ENCODE data around the gene MYO10.
A peak's percentile ranks its signal among the peaks of the same experiment; 100 is the strongest.
"Not testable (repeated sequence)": the region's sequence is repeated elsewhere in the genome, so short reads cannot be mapped to it uniquely, and the experiment has no call there.

The MYO10 gene

DNA sequence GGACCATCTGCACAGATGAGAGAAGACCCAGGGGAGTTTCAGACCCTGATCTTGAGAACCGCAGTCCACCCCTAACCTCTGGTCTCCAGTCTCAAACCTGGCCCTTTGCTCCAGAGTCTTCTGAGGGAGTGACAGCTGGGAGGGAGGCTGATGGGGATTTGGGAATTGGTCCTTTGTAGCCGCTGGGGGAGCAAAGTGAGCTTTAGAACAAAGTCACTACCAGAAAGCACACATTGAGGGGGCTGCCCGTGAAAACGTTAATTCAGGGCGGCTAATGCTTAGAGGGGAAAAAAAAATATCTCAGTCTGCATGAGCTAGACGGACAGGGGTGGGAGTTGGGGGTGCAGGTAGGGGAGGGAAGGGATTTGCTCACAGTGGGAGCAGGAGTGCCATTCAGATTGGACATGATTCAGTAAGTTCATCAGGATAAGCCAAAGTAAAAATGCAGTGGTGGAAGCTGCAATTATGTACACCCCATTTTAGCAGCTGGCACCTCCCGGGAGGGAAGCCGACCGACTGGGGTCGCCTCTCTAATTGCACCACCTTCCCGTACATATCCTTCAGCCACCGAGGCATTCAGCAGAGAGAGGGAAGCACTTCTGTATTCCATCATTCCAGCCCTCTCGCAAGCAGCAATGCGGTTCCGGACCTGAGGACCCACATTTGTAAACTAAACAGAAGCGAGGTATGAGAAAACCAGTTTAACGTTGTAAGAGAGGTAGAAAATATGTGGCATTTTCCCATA lies 195.8 kb downstream of the MYO10 start:
- DNase-seq (ENCODE audit: low read depth), result no peak

DNA sequence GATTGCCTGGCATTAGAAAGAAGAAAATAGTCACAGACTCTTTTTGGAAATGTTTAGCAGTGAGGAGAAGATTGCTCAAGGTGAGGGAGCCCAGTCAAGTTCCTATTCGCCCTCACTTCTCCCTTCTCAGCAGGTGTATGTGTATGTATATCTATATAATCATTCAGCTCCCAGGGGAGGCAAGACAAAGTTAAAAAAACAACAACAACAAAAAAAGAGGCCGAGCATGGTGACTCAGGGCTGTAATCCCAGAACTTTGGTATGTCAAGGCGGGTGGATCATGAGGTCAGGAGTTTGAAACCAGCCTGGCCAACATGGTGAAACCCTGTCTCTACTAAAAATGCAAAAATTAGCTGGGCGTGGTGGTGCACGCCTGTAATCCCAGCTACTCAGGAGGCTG lies 197.7 kb downstream of the MYO10 start:
- peak; percentile 35 for DNase-seq (ENCODE audit: low read depth)

DNA sequence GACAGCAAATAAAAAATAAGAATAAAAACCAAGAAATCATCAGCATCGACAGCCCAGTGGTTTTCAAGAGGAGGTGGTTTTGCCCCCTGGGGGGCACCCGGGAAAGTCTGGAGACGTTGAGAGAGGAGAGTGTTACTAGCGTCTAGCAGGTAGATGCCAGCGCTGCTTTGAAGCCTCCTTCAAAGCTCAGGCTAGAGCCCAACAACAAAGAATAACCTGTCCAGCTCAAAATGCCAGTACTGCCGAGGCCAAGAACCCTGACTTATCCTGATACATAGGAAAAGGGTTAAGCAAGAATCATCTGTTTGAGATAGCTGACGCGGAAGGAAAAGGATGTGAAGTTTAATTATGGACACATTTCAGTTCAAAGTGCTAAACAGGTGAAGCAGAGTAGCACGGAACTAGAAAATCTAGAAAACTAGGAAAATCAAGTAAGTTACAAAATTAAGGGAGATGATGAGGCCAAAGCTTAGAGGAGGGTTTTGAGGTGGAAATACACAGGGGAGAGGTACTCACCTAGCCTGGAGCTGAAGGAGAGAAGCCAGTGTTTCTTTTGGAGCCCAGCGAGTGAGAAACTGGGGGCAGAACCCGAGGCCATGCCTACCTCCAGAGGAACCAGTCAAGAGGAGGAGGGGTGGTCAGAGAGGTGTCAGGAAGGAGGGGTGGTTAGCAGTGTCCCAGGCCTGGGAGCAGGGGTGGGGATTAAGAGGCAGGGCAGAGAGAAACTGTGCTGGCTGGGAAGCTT lies 198.3 kb downstream of the MYO10 start:
- DNase-seq (ENCODE audit: low read depth), result no peak

DNA sequence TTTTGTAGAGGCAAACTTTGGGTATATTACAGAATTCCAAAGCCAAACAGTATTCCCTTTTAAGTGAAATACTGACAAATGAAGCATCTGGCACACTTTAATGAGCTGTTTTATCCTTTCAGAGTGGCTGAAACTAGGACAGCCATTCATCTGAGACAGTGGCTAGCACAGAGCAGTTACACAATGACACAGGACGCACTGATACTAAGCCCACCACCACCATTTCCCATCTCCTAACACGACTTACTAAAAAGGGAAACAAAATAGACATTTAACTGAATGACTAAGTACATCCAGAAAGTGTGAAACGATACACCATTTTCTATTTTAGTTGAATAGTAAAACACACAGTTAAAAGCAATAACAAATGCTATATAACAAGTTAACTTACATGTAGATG lies 198.9 kb downstream of the MYO10 start:
- no peak for DNase-seq (ENCODE audit: low read depth)

DNA sequence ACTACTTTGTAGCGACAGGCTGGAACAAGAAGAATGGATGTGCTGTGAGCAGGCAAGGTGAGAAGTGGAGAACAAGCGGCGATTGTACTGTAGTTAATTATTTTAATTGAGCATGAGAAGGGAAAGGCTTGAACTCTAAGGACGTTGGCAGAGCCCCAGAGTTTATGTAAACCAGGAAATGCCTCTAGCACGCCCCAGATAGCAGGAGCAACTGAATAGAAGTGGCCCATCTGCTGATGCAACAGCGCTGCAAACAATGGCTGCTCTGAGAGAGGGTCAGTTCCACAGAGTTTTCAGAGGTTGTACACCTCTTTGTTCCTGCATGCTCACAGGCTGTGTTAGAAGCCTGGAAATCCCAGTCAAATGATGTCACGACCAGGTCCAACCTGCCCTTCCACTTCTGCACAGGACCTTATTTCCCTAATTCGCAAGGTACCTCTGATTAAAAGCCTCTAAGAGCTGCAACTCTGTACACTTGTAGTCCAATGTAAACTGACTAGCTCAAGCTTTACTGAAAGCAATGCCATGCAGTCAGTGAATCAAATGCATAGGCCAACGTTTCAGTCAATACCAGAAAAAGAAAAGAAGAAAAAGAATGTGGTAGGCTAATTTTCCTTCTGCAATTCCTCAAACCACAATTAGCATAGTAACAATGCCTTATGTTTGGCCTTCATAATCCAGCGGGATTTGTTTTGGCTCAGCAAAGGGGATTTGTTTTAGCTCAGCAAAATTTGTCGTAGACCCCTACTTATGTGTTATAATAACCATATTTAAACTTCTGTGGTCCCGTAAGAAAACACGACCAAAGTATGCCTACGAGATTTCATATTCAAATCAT lies 199.7 kb downstream of the MYO10 start:
- DNase-seq (ENCODE audit: low read depth), result peak; percentile 27

DNA sequence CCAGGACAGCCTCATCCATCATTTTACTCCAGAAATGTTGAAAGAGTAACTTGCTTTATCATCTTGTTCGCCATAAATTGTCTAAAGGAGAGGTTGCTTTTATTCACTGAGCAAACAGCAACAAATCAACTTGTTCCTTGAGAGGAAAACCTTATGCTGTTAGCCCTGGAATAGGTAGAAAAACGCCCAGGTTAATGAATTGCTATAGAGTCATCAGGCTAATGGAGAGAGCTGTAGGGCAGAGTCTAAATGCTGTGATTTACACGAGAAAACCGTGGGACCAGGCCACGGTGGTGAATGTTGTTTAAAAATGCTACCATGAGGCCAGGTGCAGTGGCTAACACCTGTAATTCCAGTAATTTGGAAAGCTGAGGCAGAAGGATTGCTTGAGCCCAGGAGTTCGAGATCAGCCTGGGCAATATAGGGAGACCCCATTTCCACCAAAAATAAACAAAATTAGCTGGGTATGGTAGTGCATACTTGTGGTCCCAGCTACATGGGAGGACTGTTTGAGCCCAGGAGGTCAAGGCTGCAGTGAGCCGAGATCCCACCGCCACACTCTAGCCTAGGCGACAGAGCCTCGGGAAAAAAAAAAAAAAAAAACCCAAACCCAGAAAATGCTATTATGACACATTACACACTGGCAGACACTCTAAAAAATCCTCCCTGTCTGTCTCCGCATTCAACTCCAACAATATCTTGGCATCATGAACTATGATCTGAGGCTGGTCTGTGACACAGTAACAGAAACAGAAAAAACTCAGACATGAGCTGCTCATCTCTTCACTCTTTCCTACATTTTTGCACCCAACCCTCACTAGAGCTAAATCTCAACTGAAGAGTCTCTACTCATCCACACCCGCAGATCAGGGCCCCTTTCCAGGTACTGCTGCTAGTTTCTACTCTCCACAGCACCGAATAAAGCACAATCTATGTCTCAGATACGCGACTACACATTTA lies 200.7 kb downstream of the MYO10 start:
- no peak for DNase-seq (ENCODE audit: low read depth)

DNA sequence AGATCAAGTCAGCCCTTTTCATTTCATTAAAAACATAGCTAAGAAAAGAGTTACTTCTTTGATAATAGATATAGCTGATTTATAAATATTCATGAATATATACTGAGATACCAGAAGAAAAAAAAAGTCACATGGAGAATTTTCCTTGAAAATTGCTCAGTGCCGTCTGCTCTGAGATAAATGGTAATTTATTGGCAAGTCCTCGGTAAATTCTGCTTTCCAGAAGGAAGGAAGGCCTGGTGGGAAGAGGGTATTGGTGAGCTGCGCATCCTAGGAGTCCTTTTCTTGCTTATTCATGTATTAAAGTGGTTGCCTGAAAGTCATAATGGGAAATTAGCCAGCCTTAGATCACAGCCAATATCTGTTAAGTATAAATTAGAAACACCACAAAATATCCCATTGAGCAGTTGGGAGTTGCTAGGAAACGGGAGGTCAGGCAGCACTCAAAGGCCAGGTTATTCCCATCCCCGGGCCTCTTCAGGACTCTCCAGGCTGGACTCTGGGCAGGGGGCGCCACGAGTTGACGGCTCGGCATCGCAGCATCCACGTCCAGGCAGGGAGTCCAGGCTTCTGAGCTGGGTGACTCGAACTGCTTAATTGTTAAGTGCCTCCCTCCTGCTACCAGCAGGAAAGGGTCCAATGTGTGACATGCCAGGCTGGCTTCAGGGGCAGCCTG lies 202.6 kb downstream of the MYO10 start:
- no peak for DNase-seq (ENCODE audit: low read depth)

DNA sequence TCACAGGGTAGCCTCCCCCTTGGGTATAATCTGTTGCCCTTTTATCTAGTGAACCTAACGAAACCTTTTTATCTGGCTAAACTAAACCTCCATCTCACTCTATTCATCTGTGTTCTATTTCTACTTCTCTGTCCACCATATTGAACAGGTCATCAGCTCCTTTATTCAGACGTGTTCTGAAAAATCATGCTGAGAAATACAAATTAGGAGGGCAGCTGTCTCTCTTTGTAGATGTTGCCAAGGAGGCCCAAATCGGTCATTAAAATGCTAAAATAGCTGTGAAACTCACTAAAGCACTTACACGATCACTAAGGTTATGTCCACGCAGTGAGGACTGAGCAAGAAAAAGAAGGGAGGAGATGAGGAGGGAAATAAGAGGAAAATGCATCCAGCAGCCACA lies 203.7 kb downstream of the MYO10 start:
- DNase-seq (ENCODE audit: low read depth), result no peak

DNA sequence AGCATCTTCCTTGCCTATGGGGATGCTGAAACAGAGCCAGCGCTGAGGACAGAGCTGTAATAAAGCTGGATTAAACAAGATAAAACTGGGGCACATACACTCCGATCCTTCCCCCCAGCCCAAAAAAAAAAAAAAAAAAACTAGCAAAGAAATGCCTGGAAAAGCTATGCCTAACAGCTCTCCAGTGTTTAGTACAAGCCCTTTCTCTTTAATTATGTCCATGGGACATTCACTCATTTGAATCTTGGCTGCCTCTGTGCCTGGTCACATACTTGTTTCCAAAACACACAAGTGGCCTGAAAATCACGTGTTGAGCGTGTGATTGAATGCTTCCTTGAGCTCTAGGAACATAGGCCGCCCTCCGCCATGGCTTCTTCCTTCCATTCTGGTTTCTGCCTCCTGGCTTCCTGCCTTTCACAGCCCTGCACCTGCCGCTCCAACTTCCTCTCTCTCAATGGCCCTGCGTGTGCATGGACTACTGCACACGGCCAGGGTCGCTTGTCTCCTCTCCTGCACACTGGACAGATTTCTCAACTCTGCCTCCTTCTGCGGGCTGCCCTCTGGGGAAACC lies 208.2 kb downstream of the MYO10 start:
- no peak for DNase-seq (ENCODE audit: low read depth)

DNA sequence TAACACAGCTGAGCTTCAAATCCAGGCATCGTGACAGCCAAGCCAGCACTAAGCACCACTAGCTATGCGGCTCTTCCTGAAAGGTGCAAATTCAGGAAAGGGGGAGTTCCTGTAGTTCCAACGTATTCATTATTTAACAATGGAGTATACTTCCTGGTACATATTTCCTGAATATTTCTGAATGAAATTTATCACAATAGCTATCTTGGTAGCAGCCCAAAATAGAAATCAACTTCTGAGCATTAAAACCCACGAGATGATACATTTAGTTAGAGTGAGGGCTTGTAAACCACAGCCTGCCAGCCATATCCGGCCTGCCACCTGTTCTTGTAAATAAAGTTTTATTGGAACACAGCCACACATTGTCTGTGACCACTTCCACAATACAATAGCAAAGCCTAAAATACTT lies 209.5 kb downstream of the MYO10 start:
- peak; percentile 50 for DNase-seq (ENCODE audit: low read depth)

DNA sequence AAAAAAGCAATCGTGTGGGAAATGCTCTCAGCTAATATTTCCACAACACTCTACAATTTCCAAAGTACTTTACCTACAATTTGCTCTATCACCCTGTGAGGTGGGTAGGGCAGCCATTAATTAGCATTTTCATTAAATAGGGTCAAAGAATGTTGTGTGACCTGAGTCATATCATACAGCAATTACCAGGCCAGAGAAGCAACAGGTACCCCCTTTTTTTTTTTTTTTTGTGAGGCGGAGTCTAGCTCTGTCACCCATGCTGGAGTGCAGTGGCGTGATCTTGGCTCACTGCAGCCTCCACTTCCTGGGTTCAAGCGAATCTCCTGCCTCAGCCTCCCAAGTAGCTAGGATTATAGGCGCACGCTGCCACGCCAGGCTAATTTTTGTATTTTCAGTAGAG lies 210.5 kb downstream of the MYO10 start:
- no peak for DNase-seq (ENCODE audit: low read depth)

DNA sequence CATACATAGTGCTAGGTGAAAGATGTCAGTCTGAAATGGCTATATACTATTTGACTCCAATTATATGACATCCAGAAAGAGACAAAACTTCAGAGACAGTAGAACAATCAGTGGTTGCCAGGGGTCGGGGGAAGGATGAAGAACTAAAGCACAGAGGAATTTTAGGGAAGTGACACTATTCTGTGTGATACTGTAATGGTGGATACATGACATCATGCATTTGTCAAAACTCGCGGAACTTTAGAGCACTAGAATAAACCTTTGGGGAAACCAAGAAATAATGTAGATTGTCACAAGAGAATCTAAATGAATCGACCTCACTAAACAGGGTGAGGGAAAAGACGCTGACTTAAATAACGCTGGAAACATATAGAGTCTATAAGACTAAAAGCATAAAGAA lies 212.3 kb downstream of the MYO10 start:
- DNase-seq (ENCODE audit: low read depth), result no peak

DNA sequence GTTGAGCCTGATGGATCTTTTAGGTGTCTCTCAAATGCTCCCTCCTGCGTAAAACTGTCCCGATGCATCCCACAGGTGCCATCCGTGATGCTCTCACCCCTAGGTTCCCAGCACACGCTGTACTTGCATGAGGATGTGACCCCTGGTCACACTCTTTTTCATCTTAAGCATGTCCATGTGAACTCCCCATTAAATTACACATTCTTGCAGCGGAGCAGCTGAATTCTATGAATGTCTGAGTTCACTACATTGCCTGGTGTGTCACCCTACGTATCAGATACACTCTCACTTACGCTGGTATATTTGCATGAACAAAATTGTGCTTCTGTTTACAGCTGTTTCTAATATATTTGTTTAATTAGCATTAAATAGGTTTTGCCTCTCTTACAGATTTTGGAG lies 214.0 kb downstream of the MYO10 start:
- no peak for DNase-seq (ENCODE audit: low read depth)

DNA sequence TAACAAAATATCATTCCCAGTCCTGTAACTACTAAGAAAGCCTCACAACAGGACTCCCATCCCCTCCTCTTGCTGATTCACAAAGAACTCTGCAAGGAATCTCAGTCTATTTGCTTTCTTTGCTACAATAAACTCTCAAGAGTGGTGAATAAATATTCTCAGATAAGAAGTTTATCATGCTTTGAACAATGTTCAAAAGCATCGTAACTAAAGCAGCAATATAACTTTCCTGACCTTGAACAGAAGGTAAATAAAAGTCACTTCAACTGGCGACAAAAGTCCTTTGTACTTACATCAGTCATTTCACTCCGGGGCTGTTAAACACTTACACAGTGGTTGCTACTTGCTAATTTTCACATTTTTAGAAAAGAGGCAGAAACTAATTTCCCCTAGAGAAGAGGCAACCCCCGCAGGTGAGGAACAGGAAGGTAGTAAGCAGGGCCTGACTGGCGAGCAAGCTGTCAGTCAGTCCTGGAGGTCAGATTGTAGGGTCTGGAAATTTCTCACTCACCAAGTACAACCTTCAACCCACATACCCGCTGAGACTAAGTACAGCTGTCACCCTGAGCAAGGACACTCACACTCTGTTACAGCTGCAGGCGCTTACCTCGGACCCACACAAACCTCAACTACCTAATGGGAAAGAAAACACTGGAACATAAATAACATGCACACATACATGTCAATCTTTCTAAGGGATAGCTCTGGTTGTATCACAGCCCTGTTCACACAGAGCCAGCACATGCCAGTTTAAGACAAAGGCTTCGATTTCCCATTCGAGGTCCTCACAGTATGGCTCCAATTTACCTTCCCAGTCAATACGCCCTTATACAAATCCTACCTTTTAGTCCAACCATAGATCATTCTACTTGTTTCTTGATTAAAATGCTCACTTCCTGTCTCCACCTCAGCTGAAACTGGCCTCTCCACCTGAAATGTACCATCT lies 214.7 kb downstream of the MYO10 start:
- DNase-seq (ENCODE audit: low read depth), result no peak

DNA sequence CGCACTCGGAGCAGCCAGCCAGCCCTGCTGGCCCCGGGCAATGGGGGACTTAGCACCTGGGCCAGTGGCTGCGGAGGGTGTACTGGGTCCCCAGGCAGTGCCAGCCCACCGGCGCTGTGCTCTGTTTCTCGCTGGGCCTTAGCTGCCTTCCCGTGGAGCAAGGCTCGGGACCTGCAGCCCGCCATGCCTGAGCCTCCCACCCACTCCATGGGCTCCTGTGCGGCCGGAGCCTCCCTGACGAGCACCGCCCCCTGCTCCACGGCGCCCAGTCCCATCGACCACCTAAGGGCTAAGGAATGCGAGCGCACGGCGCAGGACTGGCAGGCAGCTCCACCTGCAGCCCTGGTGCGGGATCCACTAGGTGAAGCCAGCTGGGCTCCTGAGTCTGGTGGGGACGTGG lies 218.1 kb downstream of the MYO10 start:
- not testable (repeated sequence) for DNase-seq (ENCODE audit: low read depth)

DNA sequence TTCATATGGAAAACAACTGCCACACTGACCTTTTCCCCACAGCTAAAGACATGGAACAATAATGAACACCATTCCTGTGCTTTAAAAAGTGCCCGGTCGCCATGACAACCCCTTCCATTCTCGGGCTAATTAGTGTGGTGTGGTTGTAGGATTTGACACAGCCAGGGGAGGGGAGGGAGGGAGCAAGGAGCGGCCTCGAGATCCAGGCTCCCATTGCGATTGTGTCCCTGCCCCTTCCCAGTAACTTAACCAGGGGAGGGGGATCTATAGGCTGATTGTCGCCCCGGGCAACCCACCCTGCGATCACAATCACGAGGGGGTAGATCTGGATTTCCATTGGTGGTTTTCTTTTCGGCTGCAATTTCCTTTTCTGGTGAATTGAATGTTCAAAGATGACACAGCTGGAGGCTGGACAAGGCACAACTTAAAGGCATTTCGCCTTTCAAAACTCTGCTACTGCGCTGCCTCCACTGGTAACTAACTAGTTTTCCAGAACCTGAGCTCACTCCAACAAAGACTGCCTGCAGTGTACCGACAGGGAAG lies 222.6 kb downstream of the MYO10 start:
- no peak for DNase-seq (ENCODE audit: low read depth)

DNA sequence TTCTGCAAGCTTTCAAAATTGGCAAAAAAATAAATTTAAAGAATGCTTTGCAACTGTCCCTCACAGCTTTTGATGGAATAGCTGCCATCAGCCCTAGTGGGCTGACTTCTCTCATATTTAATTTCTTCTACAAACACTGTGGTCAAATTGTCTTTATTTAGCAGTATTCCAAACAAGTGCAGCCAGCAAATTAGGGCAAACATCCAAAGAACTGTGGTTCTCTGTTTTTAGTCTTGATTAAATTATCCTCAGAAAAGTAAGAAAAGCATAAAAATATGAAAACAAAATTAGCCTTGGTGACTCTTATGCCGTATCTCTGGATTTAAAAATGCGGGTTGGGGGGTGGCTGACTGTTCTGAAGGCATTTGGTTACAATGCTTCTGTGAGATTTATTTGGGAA lies 223.5 kb downstream of the MYO10 start:
- DNase-seq (ENCODE audit: low read depth), result no peak

DNA sequence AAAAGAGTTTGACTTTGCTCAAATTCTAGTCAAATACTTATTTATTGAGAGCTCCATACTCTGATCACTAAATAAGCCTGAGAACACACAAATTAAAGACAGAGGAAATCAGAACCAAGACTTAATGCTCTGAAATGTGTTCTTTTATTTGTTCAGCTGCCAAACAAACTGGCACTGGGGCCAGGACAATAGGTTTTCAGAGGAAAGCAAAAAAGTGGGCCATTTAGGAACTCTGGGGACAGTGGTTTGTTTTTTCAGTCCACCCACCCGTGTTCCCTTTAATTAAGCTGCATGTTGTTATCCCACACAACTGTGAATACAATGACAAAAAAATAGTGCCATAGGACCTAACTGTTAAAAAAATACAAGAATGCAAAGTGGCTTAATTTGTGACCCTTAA lies 223.9 kb downstream of the MYO10 start:
- no peak for DNase-seq (ENCODE audit: low read depth)

DNA sequence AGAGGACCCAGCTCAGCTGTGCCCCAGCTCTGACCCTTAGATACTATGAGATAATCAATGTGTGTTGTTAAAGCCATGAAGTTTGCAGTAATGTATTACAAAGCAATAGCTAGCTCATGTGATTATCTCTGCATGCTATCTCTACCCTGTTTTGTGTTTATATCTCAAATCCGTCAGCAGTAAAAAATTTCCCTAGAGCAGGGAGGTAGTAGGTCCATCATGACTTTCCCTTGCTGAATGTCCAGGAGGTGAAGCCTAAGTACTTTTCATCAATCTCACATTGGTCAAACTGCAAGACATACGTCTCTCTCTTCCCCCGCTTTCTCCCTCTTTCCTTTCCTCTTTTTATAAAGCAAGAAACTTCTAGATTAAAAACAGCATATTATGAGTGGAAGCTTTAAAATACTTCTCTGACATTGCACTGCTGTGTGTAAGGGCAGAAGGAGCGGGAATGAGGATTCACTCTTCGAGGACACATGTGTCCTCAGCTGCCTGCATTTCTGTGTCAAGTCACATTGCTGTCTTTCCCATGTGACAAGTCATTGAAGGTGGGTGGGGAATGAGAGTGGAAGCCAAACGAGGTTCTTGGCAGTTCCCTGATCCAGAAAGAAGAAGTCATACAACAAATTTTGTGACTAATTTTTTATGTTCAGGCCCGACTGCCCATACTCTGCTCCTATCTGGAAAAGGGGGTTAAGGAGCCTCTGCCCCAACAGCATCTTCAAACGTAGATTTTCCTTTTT lies 226.2 kb downstream of the MYO10 start:
- DNase-seq (ENCODE audit: low read depth), result no peak

Data from ELR (cell line).